ACHN (cell line): ENCODE data around the gene PCNA.

ENCODE experiments used
- DNase-seq: peaks from one replicate; pipeline ENCODE4 v3.0.0-alpha.2; 2015
- in situ Hi-C: cut with HindIII; loops from 2 replicates; pipeline ENCODE4 v1.10.0; 2017; ENCODE audit warnings: low sequenced_read_pairs, low pct_ligation_motif_present, low pct_unique_long_range_greater_than_20kb

PCNA gene

GRCh38 chr20:5145365-5146098, 25.8 kb upstream of the PCNA start:
- in situ Hi-C loops = no loop called here
- no peak for DNase-seq

- no peak for DNase-seq
- in situ Hi-C loops = no loop called here
These were observed 24.1 kb upstream of the PCNA start for GRCh38 chr20:5143851-5144250.

- DNase-seq = no peak
- in situ Hi-C loops = no loop called here
These were observed 21.9 kb upstream of the PCNA start for GRCh38 chr20:5141615-5142014.

- in situ Hi-C loops = no loop called here
- DNase-seq = no peak
These were observed 20.4 kb upstream of the PCNA start for GRCh38 chr20:5140195-5140594.

- in situ Hi-C loops = no loop called here
- no peak for DNase-seq
These were observed 16.3 kb upstream of the PCNA start for GRCh38 chr20:5136096-5136495.

- no peak for DNase-seq
- in situ Hi-C loops = no loop called here
These were observed 15.7 kb upstream of the PCNA start for GRCh38 chr20:5135363-5136012.

GRCh38 chr20:5133998-5134397, 14.2 kb upstream of the PCNA start:
- in situ Hi-C loops = no loop called here

GRCh38 chr20:5131502-5131901, 11.7 kb upstream of the PCNA start:
- DNase-seq = no peak
- in situ Hi-C loops = no loop called here

More at GRCh38 chr20:5133998-5134397, 14.2 kb upstream of the PCNA start:
- DNase-seq = no peak

- in situ Hi-C loops = no loop called here
- no peak for DNase-seq
These were observed 9.1 kb upstream of the PCNA start for GRCh38 chr20:5128886-5129285.

GRCh38 chr20:5127859-5128424, 8.2 kb upstream of the PCNA start:
- in situ Hi-C loops = no loop called here
- DNase-seq = no peak

- DNase-seq = peak; percentile 70
- in situ Hi-C loops = no loop called here
These were observed 7.6 kb upstream of the PCNA start for GRCh38 chr20:5127204-5127858.

- peak; percentile 97 for DNase-seq
- in situ Hi-C loops = no loop called here
These were observed 6.9 kb upstream of the PCNA start, which contains the start of gene CDS2 for GRCh38 chr20:5126512-5127203. Gene CDS2, plus strand, starts transcription at chr20:5127008. Its CDS starts 85 bp downstream, at chr20:5127093.

- in situ Hi-C loops = no loop called here
- no peak for DNase-seq
These were observed 3.1 kb upstream of the PCNA start for GRCh38 chr20:5122873-5123260.

- in situ Hi-C loops = no loop called here
- no peak for DNase-seq
These were observed 373 bp upstream of the PCNA start for GRCh38 chr20:5120185-5120476.

GRCh38 chr20:5119143-5119434, 669 bp downstream of the PCNA start:
- in situ Hi-C loops = no loop called here
- no peak for DNase-seq

GRCh38 chr20:5118220-5119142, 1.3 kb downstream of the PCNA start:
- no peak for DNase-seq
- in situ Hi-C loops = no loop called here

GRCh38 chr20:5116875-5117274, 2.9 kb downstream of the PCNA start:
- in situ Hi-C loops = no loop called here
- no peak for DNase-seq

GRCh38 chr20:5114403-5114802, 5.4 kb downstream of the PCNA start:
- no peak for DNase-seq
- in situ Hi-C loops = no loop called here
